Upper lobe of right lung (tissue), 1 donor: ENCODE results near the gene GRK4. TPM values are rescaled to one million over a fixed set of nuclear protein-coding genes. Genes with fewer than 3 reads are reported as not detected.

Experiments used
- ATAC-seq: fragments of 200-7000 bp; cut with Tn5 transposase; one replicate; pipeline ENCODE4 v1.9.1; 2020; ENCODE audit warnings: mild to moderate bottlenecking, moderate library complexity
- DNase-seq: peaks from one replicate; pipeline ENCODE4 v3.0.0-alpha.2; 2020
- H3K27ac ChIP-seq: fragments of 200-600 bp; one replicate; pipeline ENCODE4 v1.8.0; 2022
- H3K27me3 ChIP-seq: fragments of 200-600 bp; one replicate; pipeline ENCODE4 v1.8.0; 2022; ENCODE audit warnings: mild to moderate bottlenecking
- H3K36me3 ChIP-seq: fragments of 200-600 bp; one replicate; pipeline ENCODE4 v1.8.0; 2022
- H3K4me1 ChIP-seq: fragments of 200-600 bp; one replicate; pipeline ENCODE4 v1.8.0; 2022
- H3K4me3 ChIP-seq: fragments of 200-600 bp; one replicate; pipeline ENCODE4 v1.8.0; 2022; ENCODE audit warnings: mild to moderate bottlenecking
- H3K9me3 ChIP-seq: fragments of 200-600 bp; one replicate; pipeline ENCODE4 v1.8.0; 2022
- intact Hi-C: fragments of 100-400 bp; cut with DNase I; formaldehyde crosslinking; loops from one replicate; pipeline ENCODE4 v1.11.0; 2022
- total RNA-seq: library from RNA; stranded (reverse); fragmentation: NEBNext Ultra II Directional; extraction: Animal tissue kit (Norgen Biotek cat#: 25700); gene quantifications from one replicate; pipeline ENCODE4 v1.2.1, GENCODE V29; 2021
- TF ChIP-seq, protein P1 (sequence below): fragments of 200-600 bp; IDR thresholded peaks from one replicate; pipeline ENCODE4 v1.8.0; 2022; ENCODE audit warnings: antibody characterized with exemption
- donor health status: DM: no; HTN: yes; CAD: no; lungs with severe emphysema.

The GRK4 gene
- total RNA-seq, 1 donor from 2014 or later: 8.0 TPM

GRCh38 chr4:3071811-3072210 lies 108.4 kb downstream of the GRK4 start:
- Histone ChIP-seq H3K9me3 (no peaks in the 10 kb centered on the region), H3K27ac (no peak overlapping the region), H3K4me1 (peaks cover 18% of the 10 kb centered on the region), H3K36me3 (no peaks in the 10 kb centered on the region), H3K27me3 (no peaks in the 10 kb centered on the region), H3K4me3 (no peak overlapping the region)
- ATAC-seq (no peak), DNase-seq (no peak)
- TF ChIP-seq, protein P1, sequence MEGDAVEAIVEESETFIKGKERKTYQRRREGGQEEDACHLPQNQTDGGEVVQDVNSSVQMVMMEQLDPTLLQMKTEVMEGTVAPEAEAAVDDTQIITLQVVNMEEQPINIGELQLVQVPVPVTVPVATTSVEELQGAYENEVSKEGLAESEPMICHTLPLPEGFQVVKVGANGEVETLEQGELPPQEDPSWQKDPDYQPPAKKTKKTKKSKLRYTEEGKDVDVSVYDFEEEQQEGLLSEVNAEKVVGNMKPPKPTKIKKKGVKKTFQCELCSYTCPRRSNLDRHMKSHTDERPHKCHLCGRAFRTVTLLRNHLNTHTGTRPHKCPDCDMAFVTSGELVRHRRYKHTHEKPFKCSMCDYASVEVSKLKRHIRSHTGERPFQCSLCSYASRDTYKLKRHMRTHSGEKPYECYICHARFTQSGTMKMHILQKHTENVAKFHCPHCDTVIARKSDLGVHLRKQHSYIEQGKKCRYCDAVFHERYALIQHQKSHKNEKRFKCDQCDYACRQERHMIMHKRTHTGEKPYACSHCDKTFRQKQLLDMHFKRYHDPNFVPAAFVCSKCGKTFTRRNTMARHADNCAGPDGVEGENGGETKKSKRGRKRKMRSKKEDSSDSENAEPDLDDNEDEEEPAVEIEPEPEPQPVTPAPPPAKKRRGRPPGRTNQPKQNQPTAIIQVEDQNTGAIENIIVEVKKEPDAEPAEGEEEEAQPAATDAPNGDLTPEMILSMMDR: no peak
- intact Hi-C loops: loop anchor here (10.0 kb wide), 1 partner anchor 213 kb away; no protein-coding TSS in a partner anchor

GRCh38 chr4:3073158-3074077 lies 110.0 kb downstream of the GRK4 start:
- Histone ChIP-seq H3K27ac (no peak overlapping the region), H3K4me3 (peak overlapping the region; percentile 81), H3K36me3 (no peaks in the 10 kb centered on the region), H3K9me3 (no peaks in the 10 kb centered on the region), H3K27me3 (no peaks in the 10 kb centered on the region), H3K4me1 (peaks cover 18% of the 10 kb centered on the region)
- DNase-seq (no peak), ATAC-seq (no peak)
- TF ChIP-seq, protein P1: peak; percentile 6
- intact Hi-C loops: loop anchor here (10.0 kb wide), 1 partner anchor 211 kb away; no protein-coding TSS in a partner anchor

DNA sequence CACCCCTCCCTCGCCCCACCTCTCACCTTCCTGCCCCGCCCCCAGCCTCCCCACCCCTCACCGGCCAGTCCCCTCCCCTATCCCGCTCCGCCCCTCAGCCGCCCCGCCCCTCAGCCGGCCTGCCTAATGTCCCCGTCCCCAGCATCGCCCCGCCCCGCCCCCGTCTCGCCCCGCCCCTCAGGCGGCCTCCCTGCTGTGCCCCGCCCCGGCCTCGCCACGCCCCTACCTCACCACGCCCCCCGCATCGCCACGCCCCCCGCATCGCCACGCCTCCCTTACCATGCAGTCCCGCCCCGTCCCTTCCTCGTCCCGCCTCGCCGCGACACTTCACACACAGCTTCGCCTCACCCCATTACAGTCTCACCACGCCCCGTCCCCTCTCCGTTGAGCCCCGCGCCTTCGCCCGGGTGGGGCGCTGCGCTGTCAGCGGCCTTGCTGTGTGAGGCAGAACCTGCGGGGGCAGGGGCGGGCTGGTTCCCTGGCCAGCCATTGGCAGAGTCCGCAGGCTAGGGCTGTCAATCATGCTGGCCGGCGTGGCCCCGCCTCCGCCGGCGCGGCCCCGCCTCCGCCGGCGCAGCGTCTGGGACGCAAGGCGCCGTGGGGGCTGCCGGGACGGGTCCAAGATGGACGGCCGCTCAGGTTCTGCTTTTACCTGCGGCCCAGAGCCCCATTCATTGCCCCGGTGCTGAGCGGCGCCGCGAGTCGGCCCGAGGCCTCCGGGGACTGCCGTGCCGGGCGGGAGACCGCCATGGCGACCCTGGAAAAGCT lies 110.9 kb downstream of the GRK4 start, which contains the start of the genes HTT and HTT-AS:
HTT (plus strand) TSS at position 604 of the 768 bp plus-strand sequence; CDS start at position 749, 145 bp downstream.
HTT-AS (minus strand) TSS at position 461 of the 768 bp plus-strand sequence.
- Histone ChIP-seq H3K36me3 (no peaks in the 10 kb centered on the region), H3K9me3 (no peaks in the 10 kb centered on the region), H3K27ac (peak within 1 kb of the TSS; percentile 86), H3K4me1 (peaks cover 20% of the 10 kb centered on the region), H3K4me3 (peak within 1 kb of the TSS; percentile 81), H3K27me3 (no peaks in the 10 kb centered on the region)
- intact Hi-C loops: loop anchor here (10.0 kb wide), 1 partner anchor 211 kb away; no protein-coding TSS in a partner anchor
- DNase-seq (peak; percentile 99), ATAC-seq (peak; percentile 94)
- TF ChIP-seq, protein P1: peak; percentile 14

- Histone ChIP-seq H3K36me3 (no peaks in the 10 kb centered on the region), H3K9me3 (no peaks in the 10 kb centered on the region), H3K4me3 (peak overlapping the region; percentile 81), H3K4me1 (peaks cover 27% of the 10 kb centered on the region), H3K27ac (peak overlapping the region; percentile 86), H3K27me3 (no peaks in the 10 kb centered on the region)
- ATAC-seq (peak; percentile 28), DNase-seq (peak; percentile 89)
- TF ChIP-seq, protein P1: no peak
- intact Hi-C loops: loop anchor here (10.0 kb wide), 1 partner anchor 210 kb away; no protein-coding TSS in a partner anchor
Measured at GRCh38 chr4:3074846-3075651, 111.7 kb downstream of the GRK4 start.

- intact Hi-C loops: loop anchor here (10.0 kb wide), 1 partner anchor 209 kb away; no protein-coding TSS in a partner anchor
- H3K27me3 ChIP-seq: no peaks in the 10 kb centered on the region
- no peak for ATAC-seq
- peaks cover 27% of the 10 kb centered on the region for H3K4me1 ChIP-seq
- DNase-seq: no peak
- TF ChIP-seq, protein P1: no peak
- peak overlapping the region; percentile 3 for H3K27ac ChIP-seq
- peak overlapping the region; percentile 81 for H3K4me3 ChIP-seq
- H3K36me3 ChIP-seq: no peaks in the 10 kb centered on the region
- no peaks in the 10 kb centered on the region for H3K9me3 ChIP-seq
Measured at GRCh38 chr4:3075652-3075981, 112.2 kb downstream of the GRK4 start.
